HL-60/S4 treated with phorbol 12-myristate 13-acetate at 8.2 ng/mL for 4 days and 3 days (cell line): ENCODE data around the gene KLK8.

Experiments used
- in situ Hi-C: fragments of 300-500 bp; cut with MboI; formaldehyde crosslinking; loops from 2 replicates; pipeline ENCODE4 v1.15.0; 2022; ENCODE audit warnings: low sequenced_read_pairs

KLK8 gene

GRCh38 chr19:50957587-50957986 is 43.8 kb downstream of the KLK8 start:
- in situ Hi-C loops, result no loop called here

- in situ Hi-C loops, result no loop called here
Observed at GRCh38 chr19:50952910-50953309, 48.5 kb downstream of the KLK8 start, which contains the start of gene KLK5. TSS of gene KLK5 (minus strand) at chr19:50953038. CDS start at chr19:50952657, 381 bp downstream.

- in situ Hi-C loops, result no loop called here
Observed at GRCh38 chr19:50949861-50950260, 51.5 kb downstream of the KLK8 start.

GRCh38 chr19:50947123-50947522 is 54.3 kb downstream of the KLK8 start:
- in situ Hi-C loops, result no loop called here
